HEK293 (cell line): ENCODE data around the gene RBMS3.

ENCODE experiments used
- CTCF ChIA-PET: fragments of 350-600 bp; formaldehyde crosslinking; extraction: SDS; loops from one replicate; lab custom pipeline; 2021; ENCODE audit warnings: antibody characterized with exemption; lab: Yijun Ruan, JAX
- POLR2A ChIA-PET: fragments of 300-600 bp; formaldehyde crosslinking; extraction: SDS; loops from one replicate; lab custom pipeline; 2020; ENCODE audit warnings: antibody characterized with exemption, inconsistent platforms; lab: Yijun Ruan, JAX
- H3K27ac ChIP-seq: fragments of 200-500 bp; sonication (Bioruptor generic); 2 replicates; pipeline ENCODE4 v1.5.1; 2014; ENCODE audit warnings: low read depth, low read length, control low read depth, inconsistent platforms; ENCODE audit errors: extremely low read depth
- H3K36me3 ChIP-seq, 2 experiments: fragments of 200-500 bp in 1 of 2; sonication (Bioruptor generic) in 1 of 2; 1 replicate in 1 of 2; 2 replicates in 1 of 2; pipeline ENCODE4 v1.5.1; 2014 to 2017; ENCODE audit warnings: inconsistent platforms in 2 of 2, low read length in 2 of 2; ENCODE audit not compliant: control insufficient read depth in 2 of 2, insufficient read depth in 1 of 2
- H3K4me1 ChIP-seq: fragments of 200-500 bp; sonication (Bioruptor generic); 2 replicates; pipeline ENCODE4 v1.5.1; 2014; ENCODE audit warnings: mild to moderate bottlenecking, low read length, inconsistent platforms; ENCODE audit not compliant: control insufficient read depth, insufficient read depth
- H3K4me3 ChIP-seq: 2 replicates; pipeline ENCODE4 v1.5.1; 2011; ENCODE audit warnings: low read depth, mild to moderate bottlenecking, control low read depth, low read length, moderate library complexity
- H3K9me3 ChIP-seq: fragments of 200-500 bp; sonication (Bioruptor generic); 2 replicates; pipeline ENCODE4 v1.5.1; 2014; ENCODE audit warnings: low read depth, low read length, inconsistent platforms; ENCODE audit not compliant: control insufficient read depth, insufficient read depth
- BCL11A ChIP-seq: fragments of 450-650 bp; formaldehyde crosslinking; IDR thresholded peaks from 2 replicates; pipeline ENCODE4 v1.5.1; 2016; ENCODE audit warnings: low read depth, missing biosample characterization, missing genetic modification characterization
- OVOL3 ChIP-seq: fragments of 450-650 bp; formaldehyde crosslinking; IDR thresholded peaks from 2 replicates; pipeline ENCODE4 v1.5.1; 2016; ENCODE audit warnings: missing biosample characterization, missing genetic modification characterization
- PRDM1 ChIP-seq: fragments of 450-650 bp; formaldehyde crosslinking; IDR thresholded peaks from 2 replicates; pipeline ENCODE4; 2016; ENCODE audit warnings: missing biosample characterization, missing genetic modification characterization
- SETDB1 ChIP-seq: IDR thresholded peaks from one replicate; pipeline ENCODE4 v1.6.1; 2017; ENCODE audit warnings: mild to moderate bottlenecking, low read length, moderate library complexity, mixed read lengths; ENCODE audit not compliant: insufficient read length
- ZBTB20 ChIP-seq: fragments of 450-650 bp; formaldehyde crosslinking; IDR thresholded peaks from 2 replicates; pipeline ENCODE4 v1.5.1; 2016; ENCODE audit warnings: missing biosample characterization, missing genetic modification characterization
- ZNF133 ChIP-seq: fragments of 450-650 bp; formaldehyde crosslinking; IDR thresholded peaks from 2 replicates; pipeline ENCODE4 v1.5.1; 2016; ENCODE audit warnings: missing biosample characterization, missing genetic modification characterization
- ZNF221 ChIP-seq: fragments of 450-650 bp; formaldehyde crosslinking; IDR thresholded peaks from 2 replicates; pipeline ENCODE4 v1.5.1; 2017; ENCODE audit warnings: missing biosample characterization, missing genetic modification characterization, borderline replicate concordance
- ZNF423 ChIP-seq: fragments of 450-650 bp; formaldehyde crosslinking; IDR thresholded peaks from 2 replicates; pipeline ENCODE4 v1.5.1; 2016; ENCODE audit warnings: missing biosample characterization, missing genetic modification characterization
- ZNF48 ChIP-seq: fragments of 450-650 bp; formaldehyde crosslinking; IDR thresholded peaks from 2 replicates; pipeline ENCODE4 v1.5.1; 2016; ENCODE audit warnings: missing biosample characterization, missing genetic modification characterization
- ZNF501 ChIP-seq: fragments of 450-650 bp; formaldehyde crosslinking; IDR thresholded peaks from 2 replicates; pipeline ENCODE4 v1.5.1; 2016; ENCODE audit warnings: missing biosample characterization, missing genetic modification characterization
- ZNF624 ChIP-seq: fragments of 450-650 bp; formaldehyde crosslinking; IDR thresholded peaks from 2 replicates; pipeline ENCODE4 v1.5.1; 2017; ENCODE audit warnings: missing biosample characterization, missing genetic modification characterization
- ZNF626 ChIP-seq: fragments of 450-650 bp; sonication (Bioruptor Pico); formaldehyde crosslinking; IDR thresholded peaks from 2 replicates; pipeline ENCODE4 v1.5.1; 2018; ENCODE audit warnings: missing biosample characterization, missing genetic modification characterization, inconsistent platforms
- ZNF670 ChIP-seq: fragments of 450-650 bp; formaldehyde crosslinking; IDR thresholded peaks from 2 replicates; pipeline ENCODE4 v1.5.1; 2016; ENCODE audit warnings: missing biosample characterization, missing genetic modification characterization, low read depth
- ZNF707 ChIP-seq: fragments of 450-650 bp; formaldehyde crosslinking; IDR thresholded peaks from 2 replicates; pipeline ENCODE4 v1.5.1; 2016; ENCODE audit warnings: missing biosample characterization, missing genetic modification characterization
- ZNF843 ChIP-seq: fragments of 450-650 bp; formaldehyde crosslinking; IDR thresholded peaks from 2 replicates; pipeline ENCODE4 v1.5.1; 2016; ENCODE audit warnings: missing biosample characterization, missing genetic modification characterization
- TF ChIP-seq, protein P1 (sequence below): fragments of 450-650 bp; formaldehyde crosslinking; IDR thresholded peaks from 2 replicates; pipeline ENCODE4 v1.5.1; 2016; ENCODE audit warnings: missing biosample characterization, missing genetic modification characterization, low read depth
- TF ChIP-seq, protein P2 (sequence below): fragments of 450-650 bp; formaldehyde crosslinking; IDR thresholded peaks from 2 replicates; pipeline ENCODE4 v1.5.1; 2016; ENCODE audit warnings: missing biosample characterization, missing genetic modification characterization, borderline replicate concordance
- TF ChIP-seq, protein P3 (sequence below): fragments of 450-650 bp; formaldehyde crosslinking; IDR thresholded peaks from 2 replicates; pipeline ENCODE4 v1.5.1; 2016; ENCODE audit warnings: missing biosample characterization, missing genetic modification characterization
- TF ChIP-seq, protein P4 (sequence below): IDR thresholded peaks from 2 replicates; pipeline ENCODE4 v1.6.1; 2011; ENCODE audit warnings: mild to moderate bottlenecking, low read depth, low read length, borderline replicate concordance

The RBMS3 gene

DNA sequence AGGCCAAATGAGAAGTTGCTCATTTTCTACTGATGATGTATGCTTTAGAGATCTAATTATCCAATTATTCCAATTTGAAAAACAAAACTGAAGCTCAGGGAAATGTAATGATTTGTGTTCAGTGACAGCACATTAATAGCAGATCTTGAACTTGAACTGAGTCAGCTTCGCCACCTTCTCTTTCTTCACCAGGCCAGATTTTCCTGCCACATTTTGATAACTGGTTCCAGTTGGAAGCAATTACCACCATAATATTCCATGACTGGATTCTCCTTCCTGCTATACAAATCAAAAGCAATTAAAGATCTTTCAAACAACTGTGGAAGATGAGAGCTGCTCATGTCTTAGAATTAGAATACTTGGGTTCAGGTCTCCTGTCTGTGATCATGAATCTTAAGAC lies 334.1 kb downstream of the RBMS3 start:
- no peak overlapping the region for H3K4me3 ChIP-seq
- no peaks in the 10 kb centered on the region for H3K9me3 ChIP-seq
- POLR2A ChIA-PET, result no interaction called here
- H3K27ac ChIP-seq, result no peak overlapping the region
- no peaks in the 10 kb centered on the region for H3K4me1 ChIP-seq
- no peaks in the 10 kb centered on the region for H3K36me3 ChIP-seq
- CTCF ChIA-PET, result no interaction called here
- TF ChIP-seq, protein P1, sequence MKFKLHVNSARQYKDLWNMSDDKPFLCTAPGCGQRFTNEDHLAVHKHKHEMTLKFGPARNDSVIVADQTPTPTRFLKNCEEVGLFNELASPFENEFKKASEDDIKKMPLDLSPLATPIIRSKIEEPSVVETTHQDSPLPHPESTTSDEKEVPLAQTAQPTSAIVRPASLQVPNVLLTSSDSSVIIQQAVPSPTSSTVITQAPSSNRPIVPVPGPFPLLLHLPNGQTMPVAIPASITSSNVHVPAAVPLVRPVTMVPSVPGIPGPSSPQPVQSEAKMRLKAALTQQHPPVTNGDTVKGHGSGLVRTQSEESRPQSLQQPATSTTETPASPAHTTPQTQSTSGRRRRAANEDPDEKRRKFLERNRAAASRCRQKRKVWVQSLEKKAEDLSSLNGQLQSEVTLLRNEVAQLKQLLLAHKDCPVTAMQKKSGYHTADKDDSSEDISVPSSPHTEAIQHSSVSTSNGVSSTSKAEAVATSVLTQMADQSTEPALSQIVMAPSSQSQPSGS, result no peak
- TF ChIP-seq ZNF501 (tag by site-specific recombination) (no peak), PRDM1 (tag by site-specific recombination) (no peak), ZNF624 (tag by site-specific recombination) (no peak), ZNF133 (tag by site-specific recombination) (no peak), ZNF670 (tag by site-specific recombination) (no peak), BCL11A (tag by site-specific recombination) (no peak), ZNF626 (tag by site-specific recombination) (no peak), ZNF221 (tag by site-specific recombination) (no peak), ZNF423 (no peak), ZBTB20 (tag by site-specific recombination) (no peak), ZNF48 (no peak), SETDB1 (no peak), ZNF707 (no peak), OVOL3 (tag by site-specific recombination) (no peak)
- TF ChIP-seq, protein P2, sequence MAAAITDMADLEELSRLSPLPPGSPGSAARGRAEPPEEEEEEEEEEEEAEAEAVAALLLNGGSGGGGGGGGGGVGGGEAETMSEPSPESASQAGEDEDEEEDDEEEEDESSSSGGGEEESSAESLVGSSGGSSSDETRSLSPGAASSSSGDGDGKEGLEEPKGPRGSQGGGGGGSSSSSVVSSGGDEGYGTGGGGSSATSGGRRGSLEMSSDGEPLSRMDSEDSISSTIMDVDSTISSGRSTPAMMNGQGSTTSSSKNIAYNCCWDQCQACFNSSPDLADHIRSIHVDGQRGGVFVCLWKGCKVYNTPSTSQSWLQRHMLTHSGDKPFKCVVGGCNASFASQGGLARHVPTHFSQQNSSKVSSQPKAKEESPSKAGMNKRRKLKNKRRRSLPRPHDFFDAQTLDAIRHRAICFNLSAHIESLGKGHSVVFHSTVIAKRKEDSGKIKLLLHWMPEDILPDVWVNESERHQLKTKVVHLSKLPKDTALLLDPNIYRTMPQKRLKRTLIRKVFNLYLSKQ (tag by site-specific recombination), result no peak
- TF ChIP-seq, protein P3, sequence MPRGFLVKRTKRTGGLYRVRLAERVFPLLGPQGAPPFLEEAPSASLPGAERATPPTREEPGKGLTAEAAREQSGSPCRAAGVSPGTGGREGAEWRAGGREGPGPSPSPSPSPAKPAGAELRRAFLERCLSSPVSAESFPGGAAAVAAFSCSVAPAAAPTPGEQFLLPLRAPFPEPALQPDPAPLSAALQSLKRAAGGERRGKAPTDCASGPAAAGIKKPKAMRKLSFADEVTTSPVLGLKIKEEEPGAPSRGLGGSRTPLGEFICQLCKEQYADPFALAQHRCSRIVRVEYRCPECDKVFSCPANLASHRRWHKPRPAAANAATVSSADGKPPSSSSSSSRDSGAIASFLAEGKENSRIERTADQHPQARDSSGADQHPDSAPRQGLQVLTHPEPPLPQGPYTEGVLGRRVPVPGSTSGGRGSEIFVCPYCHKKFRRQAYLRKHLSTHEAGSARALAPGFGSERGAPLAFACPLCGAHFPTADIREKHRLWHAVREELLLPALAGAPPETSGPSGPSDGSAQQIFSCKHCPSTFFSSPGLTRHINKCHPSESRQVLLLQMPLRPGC (tag by site-specific recombination), result no peak
- TF ChIP-seq, protein P4, sequence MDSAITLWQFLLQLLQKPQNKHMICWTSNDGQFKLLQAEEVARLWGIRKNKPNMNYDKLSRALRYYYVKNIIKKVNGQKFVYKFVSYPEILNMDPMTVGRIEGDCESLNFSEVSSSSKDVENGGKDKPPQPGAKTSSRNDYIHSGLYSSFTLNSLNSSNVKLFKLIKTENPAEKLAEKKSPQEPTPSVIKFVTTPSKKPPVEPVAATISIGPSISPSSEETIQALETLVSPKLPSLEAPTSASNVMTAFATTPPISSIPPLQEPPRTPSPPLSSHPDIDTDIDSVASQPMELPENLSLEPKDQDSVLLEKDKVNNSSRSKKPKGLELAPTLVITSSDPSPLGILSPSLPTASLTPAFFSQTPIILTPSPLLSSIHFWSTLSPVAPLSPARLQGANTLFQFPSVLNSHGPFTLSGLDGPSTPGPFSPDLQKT, result no peak

DNA sequence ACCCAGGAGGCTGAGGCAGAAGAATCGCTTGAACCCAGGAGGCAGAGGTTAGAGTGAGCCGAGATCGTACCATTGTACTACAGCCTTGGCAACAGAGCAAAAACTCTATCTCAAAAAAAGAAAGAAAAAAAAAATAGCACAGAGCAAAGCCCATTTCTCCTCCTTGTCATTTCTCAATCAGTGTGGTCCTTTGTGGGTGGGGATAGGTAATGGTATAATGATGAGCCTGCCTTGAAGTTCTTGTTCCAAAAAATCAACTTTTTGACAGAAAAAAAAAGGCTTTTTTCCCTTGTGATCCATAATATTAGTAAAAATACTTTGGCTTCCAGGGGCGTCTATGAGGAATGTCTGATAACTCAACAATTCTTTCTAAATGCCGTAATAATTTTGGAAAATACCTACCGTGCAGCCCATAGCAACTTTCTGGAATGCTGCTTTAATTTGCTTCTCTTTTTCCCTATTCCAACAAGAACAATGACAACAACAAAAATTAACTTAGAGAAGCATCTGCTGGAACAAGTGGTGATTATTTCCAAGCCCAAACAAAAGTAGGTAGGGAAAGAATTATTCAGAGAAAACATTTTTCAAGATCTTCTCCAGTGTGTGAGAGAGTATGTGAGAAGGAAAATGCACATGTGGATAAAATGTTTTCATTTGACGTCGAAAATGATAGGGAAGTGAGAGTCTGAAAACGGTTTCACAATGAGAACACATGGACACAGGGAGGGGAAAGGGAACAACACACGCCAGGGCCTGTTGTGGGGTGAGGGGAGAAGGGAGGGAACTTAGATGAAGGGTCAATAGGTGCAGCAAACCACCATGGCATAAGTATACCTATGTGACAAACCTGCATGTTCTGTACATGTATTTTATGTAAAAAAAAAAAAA lies 337.8 kb downstream of the RBMS3 start:
- TF ChIP-seq PRDM1 (tag by site-specific recombination) (peak; percentile 63), ZNF843 (tag by site-specific recombination) (no peak)
- no peak overlapping the region for H3K4me3 ChIP-seq
- no peaks in the 10 kb centered on the region for H3K36me3 ChIP-seq
- ChIA-PET CTCF (no interaction called here), POLR2A (no interaction called here)
- H3K4me1 ChIP-seq, result no peaks in the 10 kb centered on the region
- no peak overlapping the region for H3K27ac ChIP-seq
- H3K9me3 ChIP-seq, result no peaks in the 10 kb centered on the region
